ENCODE results near the gene S100A10. TPM values are rescaled to one million over a fixed set of nuclear protein-coding genes. Genes with fewer than 3 reads are reported as not detected.

S100A10 gene
- total and polyA plus RNA-seq, 10 donors = 45.6 to 167 (median 79.0) TPM

DNA sequence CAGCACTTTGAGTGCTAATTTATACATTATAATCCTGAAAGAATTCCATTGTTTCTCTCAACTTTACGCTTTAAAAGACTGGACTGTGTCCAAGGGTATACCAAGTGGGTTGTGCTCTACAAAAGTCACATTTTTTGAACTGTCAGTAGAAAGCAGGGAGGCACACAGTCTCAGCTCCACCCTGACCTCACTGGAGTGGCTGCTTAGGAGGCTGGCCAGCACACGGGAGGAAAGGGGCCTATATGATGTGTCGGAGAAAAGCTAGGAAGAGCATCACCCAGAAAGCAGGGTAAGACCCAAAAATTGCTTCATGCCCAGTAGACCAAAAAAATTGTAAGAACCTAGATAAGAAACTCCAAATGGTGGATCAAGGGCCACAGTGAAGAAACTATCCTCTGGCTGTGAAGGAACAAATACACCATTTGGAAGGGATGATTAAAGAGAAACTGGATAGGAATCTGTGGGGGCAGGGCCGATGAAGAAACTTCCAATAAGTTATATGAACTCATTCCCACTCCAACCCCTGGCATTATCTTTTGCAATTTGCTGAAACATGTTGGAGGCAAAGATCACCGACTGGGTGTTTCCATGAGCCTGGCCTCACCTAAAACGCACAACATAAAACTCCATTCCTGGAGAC, 1.9 kb downstream of the S100A10 start:
- H3K36me3 ChIP-seq = no peaks in the 10 kb centered on the region
- peaks cover 0 to 22% (median 3%) of the 10 kb centered on the region in 7 donors for H3K27me3 ChIP-seq (replicated peaks in 1 of 7)
- WGBS, 5 donors = 64 to 80% (median 79%) methylated on average over 6 of the region's 6 CpGs
- TF ChIP-seq POLR2AphosphoS5 (IDR thresholded peaks at IDR 0.05) = no peak
- TF ChIP-seq, protein P1, sequence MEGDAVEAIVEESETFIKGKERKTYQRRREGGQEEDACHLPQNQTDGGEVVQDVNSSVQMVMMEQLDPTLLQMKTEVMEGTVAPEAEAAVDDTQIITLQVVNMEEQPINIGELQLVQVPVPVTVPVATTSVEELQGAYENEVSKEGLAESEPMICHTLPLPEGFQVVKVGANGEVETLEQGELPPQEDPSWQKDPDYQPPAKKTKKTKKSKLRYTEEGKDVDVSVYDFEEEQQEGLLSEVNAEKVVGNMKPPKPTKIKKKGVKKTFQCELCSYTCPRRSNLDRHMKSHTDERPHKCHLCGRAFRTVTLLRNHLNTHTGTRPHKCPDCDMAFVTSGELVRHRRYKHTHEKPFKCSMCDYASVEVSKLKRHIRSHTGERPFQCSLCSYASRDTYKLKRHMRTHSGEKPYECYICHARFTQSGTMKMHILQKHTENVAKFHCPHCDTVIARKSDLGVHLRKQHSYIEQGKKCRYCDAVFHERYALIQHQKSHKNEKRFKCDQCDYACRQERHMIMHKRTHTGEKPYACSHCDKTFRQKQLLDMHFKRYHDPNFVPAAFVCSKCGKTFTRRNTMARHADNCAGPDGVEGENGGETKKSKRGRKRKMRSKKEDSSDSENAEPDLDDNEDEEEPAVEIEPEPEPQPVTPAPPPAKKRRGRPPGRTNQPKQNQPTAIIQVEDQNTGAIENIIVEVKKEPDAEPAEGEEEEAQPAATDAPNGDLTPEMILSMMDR (IDR thresholded peaks at IDR 0.05 in 8 of 11, conservative IDR thresholded peaks at IDR 0.05 in 3 of 11) = no peak
- TF ChIP-seq POLR2A (IDR thresholded peaks at IDR 0.05) = no peak
- H3K4me3 ChIP-seq = peak overlapping the region in 7 of 8 donors; percentile 73 to 97 (median 76)
- no peaks in the 10 kb centered on the region for H3K9me3 ChIP-seq
- H3K4me1 ChIP-seq = peaks cover 23 to 89% (median 65%) of the 10 kb centered on the region in 6 donors
- no peak for DNase-seq
- H3K27ac ChIP-seq = peak overlapping the region in 6 of 8 donors; percentile 85 to 94 (median 86)
- intact Hi-C loops (cut with DNase I; ENCODE audit: low total_unique reads) = no loop called here

DNA sequence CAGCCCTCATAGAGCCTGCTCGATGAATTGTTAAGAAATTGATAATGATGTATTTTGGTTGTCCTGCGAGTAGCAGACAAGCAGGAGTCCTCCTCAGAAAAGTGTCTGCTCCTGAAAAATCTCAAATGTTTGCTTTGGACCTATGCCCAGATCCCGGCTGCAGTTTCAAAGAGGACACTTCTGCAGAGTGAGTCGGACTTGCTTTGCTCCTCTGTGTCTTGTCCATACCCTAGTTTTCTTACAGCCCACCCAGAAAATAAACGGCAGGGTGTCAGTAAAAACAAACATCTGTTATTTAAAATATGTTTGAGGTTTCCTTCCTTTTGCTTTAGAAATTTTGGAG, 2.8 kb downstream of the S100A10 start:
- H3K27me3 ChIP-seq (replicated peaks in 1 of 7) = peaks cover 0 to 22% (median 3%) of the 10 kb centered on the region in 7 donors
- intact Hi-C loops (cut with DNase I; ENCODE audit: low total_unique reads) = no loop called here
- peak overlapping the region in 1 of 8 donors; percentile 72 for H3K27ac ChIP-seq
- 43 to 61% (median 54%) methylated on average over 5 of the region's 5 CpGs for WGBS, 5 donors
- H3K36me3 ChIP-seq = peaks cover 0 to 8% (median 1%) of the 10 kb centered on the region in 6 donors
- peaks cover 23 to 92% (median 65%) of the 10 kb centered on the region in 6 donors for H3K4me1 ChIP-seq
- H3K4me3 ChIP-seq = no peak overlapping the region
- no peaks in the 10 kb centered on the region for H3K9me3 ChIP-seq
- TF ChIP-seq POLR2A (IDR thresholded peaks at IDR 0.05) (no peak), POLR2AphosphoS5 (IDR thresholded peaks at IDR 0.05) (no peak)
- TF ChIP-seq, protein P1 (IDR thresholded peaks at IDR 0.05 in 8 of 11, conservative IDR thresholded peaks at IDR 0.05 in 3 of 11) = no peak
- DNase-seq = no peak

DNA sequence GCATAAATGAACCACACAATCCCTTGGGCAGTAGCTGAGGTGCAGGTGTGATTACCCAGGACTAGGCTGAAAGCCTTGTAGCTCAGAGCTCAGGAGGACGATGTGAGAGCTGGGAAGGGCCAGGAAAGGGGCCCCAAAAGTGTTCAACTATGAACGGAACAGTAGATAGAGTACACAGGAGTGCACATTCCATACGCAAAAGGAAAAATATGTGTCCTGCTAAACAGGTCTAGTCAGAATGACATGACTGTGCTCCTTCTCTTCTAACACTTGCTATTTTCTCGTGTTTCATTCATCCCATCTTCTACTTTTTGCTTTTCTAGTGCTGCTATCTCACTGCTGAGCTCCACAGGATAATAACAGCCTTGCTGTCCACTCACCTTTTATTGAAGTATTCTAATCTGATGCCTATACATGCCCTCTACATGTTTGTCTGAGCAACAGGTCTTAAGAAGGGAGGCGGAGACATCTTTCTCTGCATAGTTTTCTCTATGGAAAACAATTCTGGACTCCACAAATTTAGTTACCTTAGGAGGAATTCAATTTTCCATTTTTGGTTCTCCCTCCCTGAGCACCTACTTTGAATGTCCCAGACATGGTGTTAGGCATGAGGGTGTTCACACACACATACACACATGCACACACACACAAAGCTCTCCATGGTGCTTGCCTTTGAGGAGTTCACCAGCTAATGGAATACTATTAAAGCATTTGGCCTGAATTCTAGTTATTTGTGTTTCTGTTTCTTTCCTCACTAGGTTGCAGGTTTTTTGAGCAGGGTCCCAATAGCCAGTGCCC, 3.4 kb downstream of the S100A10 start:
- H3K27me3 ChIP-seq (replicated peaks in 1 of 7) = peaks cover 0 to 22% (median 3%) of the 10 kb centered on the region in 7 donors
- H3K9me3 ChIP-seq = no peaks in the 10 kb centered on the region
- H3K36me3 ChIP-seq = peaks cover 0 to 14% (median 4%) of the 10 kb centered on the region in 6 donors
- H3K4me3 ChIP-seq = no peak overlapping the region
- no peak for TF ChIP-seq POLR2AphosphoS5 (IDR thresholded peaks at IDR 0.05)
- TF ChIP-seq, protein P1 (IDR thresholded peaks at IDR 0.05 in 8 of 11, conservative IDR thresholded peaks at IDR 0.05 in 3 of 11) = no peak
- TF ChIP-seq POLR2A (IDR thresholded peaks at IDR 0.05) = no peak
- H3K27ac ChIP-seq = peak overlapping the region in 3 of 8 donors; percentile 61 to 72 (median 72)
- no peak for DNase-seq
- 76 to 85% (median 83%) methylated on average over 5 of the region's 5 CpGs for WGBS, 5 donors
- H3K4me1 ChIP-seq = peaks cover 23 to 97% (median 65%) of the 10 kb centered on the region in 6 donors
- intact Hi-C loops (cut with DNase I; ENCODE audit: low total_unique reads) = no loop called here
